ENCODE measurements around the gene LIN7C. TPM values are rescaled to one million over a fixed set of nuclear protein-coding genes. Genes with fewer than 3 reads are reported as not detected.

The LIN7C gene
- total RNA-seq, 4 donors from 2014 or later, result 29.2 to 35.6 (median 34.5) TPM

DNA sequence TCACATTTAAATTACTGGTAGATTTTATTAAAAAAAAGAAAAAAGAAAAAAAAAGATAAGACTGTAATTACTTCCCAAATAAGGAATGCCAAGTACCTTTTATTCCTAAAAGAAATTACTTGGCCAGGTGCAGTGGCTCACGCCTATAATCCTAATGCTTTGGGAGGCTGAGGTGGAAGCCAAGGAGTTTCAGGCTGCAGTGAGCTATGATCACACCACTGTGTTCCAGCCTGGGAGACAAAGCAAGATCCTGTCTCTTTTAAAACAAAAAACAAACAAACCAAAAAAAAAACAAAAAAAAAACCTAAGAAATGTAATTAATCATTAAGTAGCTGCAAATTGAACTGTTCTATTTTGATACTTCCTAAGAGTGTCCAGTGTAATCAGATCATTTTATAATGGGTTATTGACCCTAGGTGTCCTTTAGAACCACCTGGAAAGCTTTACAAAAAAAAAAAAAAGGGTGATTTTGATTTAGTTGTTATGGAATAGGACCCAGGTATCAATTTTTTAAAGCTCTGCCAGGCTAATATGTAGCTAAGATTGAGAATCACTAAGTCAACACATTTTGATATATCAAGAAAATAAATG lies 10.8 kb downstream of the LIN7C start:
- WGBS, 2 donors, result 72% methylated on average over 1 of the region's 1 CpG
- intact Hi-C loops (cut with DNase I; ENCODE audit: low total_unique reads), result no loop called here
- no peak for DNase-seq (ENCODE audit: low spot score in 2 of 2)
- TF ChIP-seq CTCF (IDR thresholded peaks at IDR 0.05) (no peak), POLR2A (IDR thresholded peaks at IDR 0.05) (no peak)
- no peak overlapping the region for H3K4me3 ChIP-seq (ENCODE audit: low read depth, poor library complexity, severe bottlenecking)

DNA sequence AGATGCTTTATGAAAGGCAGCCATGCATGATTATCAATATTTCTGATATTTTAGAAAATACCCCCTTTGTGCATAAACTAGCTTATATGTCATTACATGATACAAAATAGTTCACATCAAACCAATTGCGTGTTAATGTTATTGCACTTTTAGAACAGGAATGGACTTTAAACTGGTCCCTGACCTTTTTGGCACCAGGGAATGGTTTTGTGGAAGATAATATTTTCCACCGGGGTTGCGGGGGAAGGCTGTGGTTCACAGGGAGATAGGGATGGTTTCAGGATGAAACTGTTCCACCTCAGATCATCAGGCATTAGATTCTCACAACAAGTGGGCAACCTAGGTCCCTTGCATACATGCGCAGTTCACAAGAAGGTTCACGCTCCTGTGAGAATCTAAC lies 17.5 kb downstream of the LIN7C start:
- TF ChIP-seq CTCF (IDR thresholded peaks at IDR 0.05), result no peak
- no peak for TF ChIP-seq POLR2A (IDR thresholded peaks at IDR 0.05)
- H3K4me3 ChIP-seq (ENCODE audit: low read depth, poor library complexity, severe bottlenecking), result no peak overlapping the region
- 92% methylated on average over 5 of the region's 5 CpGs for WGBS, 2 donors
- no peak for DNase-seq (ENCODE audit: low spot score in 2 of 2)
- intact Hi-C loops (cut with DNase I; ENCODE audit: low total_unique reads), result loop anchor here (5.0 kb wide), 1 partner anchor 307 kb away; no protein-coding TSS in a partner anchor

DNA sequence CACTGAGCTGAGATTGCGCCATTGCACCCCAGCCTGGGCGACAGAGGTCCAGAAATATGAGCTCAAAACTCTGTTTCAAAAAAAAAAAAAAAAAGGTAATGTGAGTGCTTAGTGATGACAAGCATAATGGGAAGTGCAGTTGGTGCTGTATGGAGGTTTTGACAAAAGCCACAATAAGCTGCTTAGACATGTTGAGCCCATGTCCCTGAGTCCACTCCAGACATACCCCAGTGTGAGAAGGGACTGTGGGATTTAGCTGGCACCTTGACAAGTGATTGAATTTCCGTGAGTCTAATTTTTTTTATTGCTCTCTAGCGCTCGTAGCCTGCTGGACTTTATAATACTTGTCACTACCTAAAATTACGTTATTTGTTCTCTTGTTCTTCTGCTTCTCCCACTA lies 18.9 kb downstream of the LIN7C start:
- intact Hi-C loops (cut with DNase I; ENCODE audit: low total_unique reads), result loop anchor here (5.0 kb wide), 1 partner anchor 305 kb away; no protein-coding TSS in a partner anchor
- DNase-seq (ENCODE audit: low spot score in 2 of 2), result no peak
- no peak for TF ChIP-seq CTCF (IDR thresholded peaks at IDR 0.05)
- no peak for TF ChIP-seq POLR2A (IDR thresholded peaks at IDR 0.05)
- 81 to 82% methylated on average over 6 of the region's 6 CpGs for WGBS, 2 donors
- H3K4me3 ChIP-seq (ENCODE audit: low read depth, poor library complexity, severe bottlenecking), result no peak overlapping the region

- no peak overlapping the region for H3K4me3 ChIP-seq (ENCODE audit: low read depth, poor library complexity, severe bottlenecking)
- WGBS, 2 donors, result 37 to 39% methylated on average over 4 of the region's 4 CpGs
- TF ChIP-seq POLR2A (IDR thresholded peaks at IDR 0.05) (no peak), CTCF (IDR thresholded peaks at IDR 0.05) (peak in 1 of 3 donors; percentile 84)
- intact Hi-C loops (cut with DNase I; ENCODE audit: low total_unique reads), result loop anchor here (5.0 kb wide), 1 partner anchor 304 kb away; no protein-coding TSS in a partner anchor
- DNase-seq (ENCODE audit: low spot score in 2 of 2), result peak in 1 of 2 donors; percentile 55
Observed at GRCh38 chr11:27485930-27486773, 20.4 kb downstream of the LIN7C start.

DNA sequence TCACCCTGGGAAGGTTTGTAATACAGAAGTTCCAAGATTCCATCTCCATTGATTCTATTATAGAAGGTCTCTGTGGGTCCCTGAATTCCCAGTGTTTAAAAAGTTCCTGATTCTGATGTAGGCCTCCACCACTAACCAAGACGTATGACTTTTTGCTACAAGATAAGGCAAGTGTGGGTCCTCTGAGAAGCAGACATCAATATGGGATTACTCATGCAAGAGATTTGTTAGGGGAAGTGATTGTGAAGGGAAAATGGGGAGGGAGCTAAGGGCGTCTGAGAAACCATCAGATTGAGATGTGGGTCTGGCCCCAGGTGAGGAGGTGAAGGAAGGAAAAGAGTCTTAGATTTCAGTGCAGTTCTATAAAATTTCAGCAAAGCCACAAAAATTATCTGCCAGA lies 23.8 kb downstream of the LIN7C start:
- H3K4me3 ChIP-seq (ENCODE audit: low read depth, poor library complexity, severe bottlenecking), result no peak overlapping the region
- no peak for DNase-seq (ENCODE audit: low spot score in 2 of 2)
- intact Hi-C loops (cut with DNase I; ENCODE audit: low total_unique reads), result no loop called here
- 95 to 97% methylated on average over 2 of the region's 2 CpGs for WGBS, 2 donors
- TF ChIP-seq POLR2A (IDR thresholded peaks at IDR 0.05), result no peak
- no peak for TF ChIP-seq CTCF (IDR thresholded peaks at IDR 0.05)
